Ishikawa (cell line): ENCODE measurements around the gene ARSI.

Source experiments
- CEBPB ChIP-seq: IDR thresholded peaks from 2 replicates; pipeline ENCODE4 v1.6.1; 2012
- CREB1 ChIP-seq: IDR thresholded peaks from 2 replicates; pipeline ENCODE4 v1.6.1; 2012; ENCODE audit warnings: low read depth
- EGR1 ChIP-seq: IDR thresholded peaks from 2 replicates; pipeline ENCODE4 v1.6.1; 2012
- EP300 ChIP-seq: IDR thresholded peaks from 2 replicates; pipeline ENCODE4 v1.6.1; 2012; ENCODE audit warnings: borderline replicate concordance
- FOXM1 ChIP-seq: IDR thresholded peaks from 2 replicates; pipeline ENCODE4 v1.6.1; 2012; ENCODE audit warnings: low read depth, borderline replicate concordance
- NFIC ChIP-seq: IDR thresholded peaks from 2 replicates; pipeline ENCODE4 v1.6.1; 2012
- RAD21 ChIP-seq: IDR thresholded peaks from 2 replicates; pipeline ENCODE4 v1.6.1; 2012; ENCODE audit warnings: low read depth
- TAF1 ChIP-seq: IDR thresholded peaks from 2 replicates; pipeline ENCODE4 v1.6.1; 2012; ENCODE audit warnings: low read depth, mild to moderate bottlenecking
- TCF12 ChIP-seq: IDR thresholded peaks from 2 replicates; pipeline ENCODE4 v1.6.1; 2012; ENCODE audit warnings: low read depth
- TEAD4 ChIP-seq: IDR thresholded peaks from 2 replicates; pipeline ENCODE4 v1.6.1; 2012
- YY1 ChIP-seq: IDR thresholded peaks from 2 replicates; pipeline ENCODE4 v1.6.1; 2012; ENCODE audit warnings: low read depth
- ZBTB7A ChIP-seq: IDR thresholded peaks from 2 replicates; pipeline ENCODE4 v1.6.1; 2012; ENCODE audit warnings: low read depth
- TF ChIP-seq, protein P1 (sequence below): IDR thresholded peaks from 2 replicates; pipeline ENCODE4 v1.6.1; 2012
- TF ChIP-seq, protein P2 (sequence below): IDR thresholded peaks from 2 replicates; pipeline ENCODE4 v1.6.1; 2012; ENCODE audit warnings: low read depth, mild to moderate bottlenecking
- TF ChIP-seq, protein P3 (sequence below): IDR thresholded peaks from 2 replicates; pipeline ENCODE4 v1.6.1; 2012

ARSI gene

DNA sequence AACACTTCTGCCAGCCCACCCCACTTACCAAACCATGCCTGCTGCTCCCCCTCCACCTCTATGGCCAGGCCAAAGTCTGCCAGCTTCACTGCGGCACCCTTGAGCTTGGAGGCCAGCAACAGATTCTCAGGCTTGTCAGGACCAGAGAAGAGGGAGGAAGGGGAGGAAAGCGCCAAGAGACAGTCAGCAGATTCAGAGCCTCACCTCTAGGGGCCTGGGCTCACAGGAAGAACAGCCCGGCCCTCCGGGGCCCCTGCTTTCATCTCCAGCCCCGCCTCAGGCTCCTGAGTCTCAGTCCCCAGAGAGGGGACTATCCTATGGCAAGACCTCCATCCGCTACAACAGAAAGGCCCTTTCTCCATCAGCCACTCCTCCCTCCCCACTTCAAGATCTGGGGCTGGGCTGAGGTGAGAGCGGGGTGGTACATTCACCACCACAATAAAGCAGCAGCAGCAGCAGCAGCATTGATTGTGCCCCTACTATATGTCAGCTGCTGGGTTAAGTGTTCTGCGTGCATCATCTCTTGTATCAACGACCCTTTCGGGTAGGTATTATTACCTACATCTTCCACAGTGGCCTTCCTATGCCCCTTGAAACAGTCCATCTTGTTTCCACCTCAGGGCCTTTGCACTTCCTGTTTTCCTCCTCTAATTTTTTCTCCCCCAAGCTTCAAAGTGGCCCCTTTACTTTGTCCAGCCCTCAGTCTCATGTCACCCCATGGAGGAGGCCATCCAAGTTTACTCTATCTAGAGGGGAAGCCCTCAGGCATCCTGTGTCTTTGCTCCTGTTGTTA lies 49.1 kb downstream of the ARSI start:
- TF ChIP-seq TAF1: no peak
- TF ChIP-seq YY1: no peak
- TF ChIP-seq FOXM1: no peak
- no peak for TF ChIP-seq NFIC
- TF ChIP-seq TEAD4: no peak
- no peak for TF ChIP-seq EP300
- TF ChIP-seq RAD21: no peak
- TF ChIP-seq ZBTB7A: no peak
- no peak for TF ChIP-seq CEBPB
- TF ChIP-seq EGR1: no peak
- TF ChIP-seq, protein P1, sequence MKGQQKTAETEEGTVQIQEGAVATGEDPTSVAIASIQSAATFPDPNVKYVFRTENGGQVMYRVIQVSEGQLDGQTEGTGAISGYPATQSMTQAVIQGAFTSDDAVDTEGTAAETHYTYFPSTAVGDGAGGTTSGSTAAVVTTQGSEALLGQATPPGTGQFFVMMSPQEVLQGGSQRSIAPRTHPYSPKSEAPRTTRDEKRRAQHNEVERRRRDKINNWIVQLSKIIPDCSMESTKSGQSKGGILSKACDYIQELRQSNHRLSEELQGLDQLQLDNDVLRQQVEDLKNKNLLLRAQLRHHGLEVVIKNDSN: no peak
- no peak for TF ChIP-seq CREB1
- no peak for TF ChIP-seq TCF12
- TF ChIP-seq, protein P2, sequence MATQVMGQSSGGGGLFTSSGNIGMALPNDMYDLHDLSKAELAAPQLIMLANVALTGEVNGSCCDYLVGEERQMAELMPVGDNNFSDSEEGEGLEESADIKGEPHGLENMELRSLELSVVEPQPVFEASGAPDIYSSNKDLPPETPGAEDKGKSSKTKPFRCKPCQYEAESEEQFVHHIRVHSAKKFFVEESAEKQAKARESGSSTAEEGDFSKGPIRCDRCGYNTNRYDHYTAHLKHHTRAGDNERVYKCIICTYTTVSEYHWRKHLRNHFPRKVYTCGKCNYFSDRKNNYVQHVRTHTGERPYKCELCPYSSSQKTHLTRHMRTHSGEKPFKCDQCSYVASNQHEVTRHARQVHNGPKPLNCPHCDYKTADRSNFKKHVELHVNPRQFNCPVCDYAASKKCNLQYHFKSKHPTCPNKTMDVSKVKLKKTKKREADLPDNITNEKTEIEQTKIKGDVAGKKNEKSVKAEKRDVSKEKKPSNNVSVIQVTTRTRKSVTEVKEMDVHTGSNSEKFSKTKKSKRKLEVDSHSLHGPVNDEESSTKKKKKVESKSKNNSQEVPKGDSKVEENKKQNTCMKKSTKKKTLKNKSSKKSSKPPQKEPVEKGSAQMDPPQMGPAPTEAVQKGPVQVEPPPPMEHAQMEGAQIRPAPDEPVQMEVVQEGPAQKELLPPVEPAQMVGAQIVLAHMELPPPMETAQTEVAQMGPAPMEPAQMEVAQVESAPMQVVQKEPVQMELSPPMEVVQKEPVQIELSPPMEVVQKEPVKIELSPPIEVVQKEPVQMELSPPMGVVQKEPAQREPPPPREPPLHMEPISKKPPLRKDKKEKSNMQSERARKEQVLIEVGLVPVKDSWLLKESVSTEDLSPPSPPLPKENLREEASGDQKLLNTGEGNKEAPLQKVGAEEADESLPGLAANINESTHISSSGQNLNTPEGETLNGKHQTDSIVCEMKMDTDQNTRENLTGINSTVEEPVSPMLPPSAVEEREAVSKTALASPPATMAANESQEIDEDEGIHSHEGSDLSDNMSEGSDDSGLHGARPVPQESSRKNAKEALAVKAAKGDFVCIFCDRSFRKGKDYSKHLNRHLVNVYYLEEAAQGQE: no peak
- TF ChIP-seq, protein P3, sequence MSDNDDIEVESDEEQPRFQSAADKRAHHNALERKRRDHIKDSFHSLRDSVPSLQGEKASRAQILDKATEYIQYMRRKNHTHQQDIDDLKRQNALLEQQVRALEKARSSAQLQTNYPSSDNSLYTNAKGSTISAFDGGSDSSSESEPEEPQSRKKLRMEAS: no peak

DNA sequence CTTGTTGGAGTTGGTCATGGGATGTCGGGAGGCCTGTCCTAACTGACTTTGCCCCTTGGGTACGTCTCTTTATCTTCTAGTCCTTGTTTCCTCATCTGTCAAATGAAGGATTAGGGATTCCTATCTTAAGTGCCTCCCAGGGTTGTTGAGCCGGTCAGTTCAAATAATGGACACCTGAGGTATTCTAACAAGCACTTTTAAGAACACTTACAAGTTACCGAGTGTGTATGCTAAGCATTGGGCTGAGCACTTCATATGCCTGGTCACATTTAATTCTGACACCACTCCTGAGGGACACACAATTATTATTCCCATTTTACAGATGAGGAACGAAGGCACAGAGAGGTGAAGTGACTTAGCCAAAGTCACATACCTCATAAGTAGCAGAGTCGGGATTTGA lies 50.2 kb downstream of the ARSI start:
- no peak for TF ChIP-seq EGR1
- TF ChIP-seq, protein P1: no peak
- TF ChIP-seq TAF1: no peak
- TF ChIP-seq, protein P2: no peak
- TF ChIP-seq, protein P3: no peak
- no peak for TF ChIP-seq TEAD4
- no peak for TF ChIP-seq CEBPB
- TF ChIP-seq EP300: no peak
- TF ChIP-seq FOXM1: no peak
- TF ChIP-seq YY1: no peak

DNA sequence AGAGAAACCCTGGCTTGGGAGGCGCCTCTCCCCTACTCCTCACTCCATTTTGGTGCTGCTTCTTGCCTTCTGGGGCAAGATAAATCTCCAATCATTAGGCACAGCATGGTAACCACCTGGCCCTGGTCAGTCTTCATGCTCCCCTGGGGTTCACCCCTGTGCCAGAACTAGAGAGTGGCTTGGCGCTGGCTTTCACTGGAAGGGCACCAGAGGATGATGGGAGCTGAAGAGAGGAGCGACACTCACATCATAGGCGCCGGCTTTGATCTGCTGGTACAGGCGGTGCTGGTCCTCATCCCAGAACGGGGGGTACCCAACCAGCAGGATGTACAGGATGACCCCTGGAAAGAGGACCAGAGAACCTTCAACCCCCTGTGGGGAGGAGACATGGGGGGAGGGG lies 51.2 kb downstream of the ARSI start:
- TF ChIP-seq ZBTB7A (no peak), NFIC (no peak), TEAD4 (no peak), RAD21 (no peak), EP300 (no peak), CEBPB (no peak), TAF1 (no peak), FOXM1 (no peak), CREB1 (no peak), EGR1 (no peak), TCF12 (no peak), YY1 (no peak)
- TF ChIP-seq, protein P3: no peak
- TF ChIP-seq, protein P1: no peak
- TF ChIP-seq, protein P2: no peak
